GM18519 (cell line): ENCODE data around the gene ARHGAP30.
"Not testable (repeated sequence)": the region's sequence is repeated elsewhere in the genome, so short reads cannot be mapped to it uniquely, and the experiment has no call there.

ENCODE experiments used
- ATAC-seq: cut with Tn5 transposase; IDR thresholded peaks from one replicate; pipeline ENCODE4 v1.9.1; 2021; ENCODE audit warnings: mild to moderate bottlenecking, moderate library complexity; ENCODE audit not compliant: unreplicated experiment, low FRiP score

Gene ARHGAP30

DNA sequence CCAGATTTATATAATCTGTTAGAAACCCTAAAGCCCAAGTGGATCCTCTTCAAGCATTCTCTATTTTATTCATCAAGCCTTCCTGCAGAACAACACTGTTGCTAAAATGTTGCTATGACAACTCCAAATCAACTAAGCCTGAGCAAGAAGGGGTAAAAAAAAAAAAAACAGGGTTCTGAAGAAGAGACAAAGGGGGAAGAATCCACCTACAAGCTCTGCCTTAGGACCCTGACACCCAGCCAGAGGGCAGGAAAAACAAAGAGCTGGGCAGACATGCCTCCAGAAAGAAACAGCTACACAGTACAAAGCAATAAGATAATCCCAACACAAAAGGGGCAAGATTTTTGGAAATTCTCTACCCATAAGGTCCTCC lies 25.2 kb downstream of the ARHGAP30 start:
- no peak for ATAC-seq

DNA sequence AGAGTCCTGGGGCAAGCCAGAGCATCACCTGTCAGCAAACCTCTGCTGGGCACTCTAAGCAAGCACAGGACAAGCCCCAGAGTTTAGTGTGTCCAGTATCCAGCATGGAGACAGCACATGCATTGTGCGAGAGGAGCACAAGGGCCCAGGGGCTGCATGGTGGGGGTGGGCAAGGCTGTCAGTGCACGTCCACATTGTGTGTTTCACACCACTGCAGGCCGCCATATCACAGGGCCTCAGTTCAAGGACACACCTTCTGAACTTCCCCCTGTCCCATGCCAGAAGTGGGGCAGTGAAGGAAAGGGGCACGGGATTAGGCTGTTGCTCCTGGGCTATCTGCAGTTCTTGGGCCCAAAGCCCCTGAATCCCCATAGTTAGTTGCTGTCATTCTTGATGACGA lies 30.1 kb downstream of the ARHGAP30 start:
- ATAC-seq: no peak

DNA sequence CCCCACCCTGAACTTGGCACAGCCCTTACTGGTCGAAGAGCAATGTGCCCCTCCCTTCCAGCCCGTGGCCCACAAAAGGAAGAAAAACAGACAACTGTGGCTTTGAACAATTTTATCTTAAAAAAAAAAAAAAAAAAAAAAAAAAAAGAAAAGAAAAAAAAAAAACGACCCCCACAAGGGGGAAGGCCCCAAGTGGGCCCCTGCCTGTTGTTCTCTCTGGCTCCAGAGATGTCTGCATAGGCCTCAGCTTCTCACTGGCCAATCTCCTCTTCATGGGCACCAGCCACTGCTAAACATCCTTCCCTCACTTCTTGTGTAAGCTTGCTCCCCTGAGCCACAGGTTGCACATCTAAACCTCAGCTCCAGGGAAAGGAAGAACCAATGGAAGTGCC lies 30.5 kb downstream of the ARHGAP30 start:
- no peak for ATAC-seq

DNA sequence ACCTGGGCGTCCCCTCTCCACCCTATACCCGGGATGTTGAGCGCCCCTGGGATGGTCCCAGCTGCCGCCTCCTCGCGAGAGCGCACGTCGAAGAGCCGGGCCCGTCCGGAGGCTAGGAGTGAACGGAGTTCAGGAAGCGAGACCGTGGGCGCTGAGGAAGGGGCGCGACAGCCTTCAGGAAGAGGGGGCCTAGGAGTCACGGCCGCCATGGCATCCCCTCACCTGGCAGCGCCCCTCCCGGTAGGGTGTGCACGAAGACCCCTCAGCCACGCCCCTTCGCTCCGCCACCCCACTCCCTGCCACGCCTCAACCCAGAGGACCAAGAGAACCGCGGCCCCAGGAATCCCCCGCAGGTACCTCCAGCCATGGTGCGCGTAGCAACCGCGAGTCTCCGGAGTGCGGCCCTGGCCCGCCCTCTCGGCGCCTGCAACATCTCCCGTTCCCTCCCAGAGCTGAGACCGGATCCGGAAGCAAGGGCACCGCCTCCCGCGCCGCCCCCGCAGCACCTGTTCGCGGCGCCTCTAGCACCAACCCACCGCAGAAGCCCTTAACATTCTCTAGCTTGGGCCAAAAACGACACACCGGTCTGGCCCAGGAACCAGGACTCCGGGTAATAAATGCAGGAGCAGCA lies 31.1 kb downstream of the ARHGAP30 start, which contains the start of gene TSTD1:
Gene TSTD1 (minus strand): TSS at position 442 of the 631 bp plus-strand sequence. CDS start 75 bp downstream, at position 367.
- ATAC-seq: peak; percentile 55

DNA sequence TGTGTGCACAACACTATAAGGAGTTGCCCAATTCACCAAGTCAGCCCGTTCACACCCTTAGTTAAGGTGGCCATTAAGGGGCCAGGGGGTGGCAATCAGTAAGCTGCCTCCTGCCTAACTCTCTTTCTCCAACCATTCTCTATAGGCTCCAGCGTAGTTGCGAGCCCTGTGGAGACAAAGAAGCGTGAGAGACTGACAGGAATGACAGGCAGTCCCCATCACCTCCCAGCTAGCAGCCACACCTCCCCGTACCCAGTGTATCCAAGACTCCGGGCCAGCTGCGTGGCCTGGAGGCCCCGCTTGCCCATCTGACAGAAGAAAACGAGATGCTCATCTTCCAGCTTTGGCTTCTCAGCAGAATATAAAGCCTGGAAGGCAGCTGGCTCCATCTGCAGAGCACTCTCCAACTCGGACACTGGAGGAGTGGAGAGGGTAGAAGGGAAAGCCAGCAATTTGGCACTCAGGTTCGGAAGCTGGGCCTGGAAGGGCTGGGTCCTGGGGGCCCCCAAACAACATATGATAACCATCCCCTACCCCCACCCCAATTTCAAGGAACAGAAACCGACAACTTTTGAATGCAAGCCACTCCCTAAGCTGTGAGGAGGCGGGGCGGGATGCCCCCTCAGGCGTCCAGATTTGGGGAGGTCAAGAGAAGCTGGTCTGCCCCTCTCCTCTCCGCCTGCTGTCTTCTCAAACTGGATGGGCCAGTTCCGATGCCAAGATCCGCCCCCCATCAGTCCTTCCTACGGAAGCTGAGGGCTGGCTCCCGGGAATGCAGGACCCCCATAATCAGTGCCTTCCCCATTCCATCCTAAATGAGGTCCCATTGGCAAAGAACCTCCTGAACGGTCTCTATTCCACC lies 31.8 kb downstream of the ARHGAP30 start:
- no peak for ATAC-seq

DNA sequence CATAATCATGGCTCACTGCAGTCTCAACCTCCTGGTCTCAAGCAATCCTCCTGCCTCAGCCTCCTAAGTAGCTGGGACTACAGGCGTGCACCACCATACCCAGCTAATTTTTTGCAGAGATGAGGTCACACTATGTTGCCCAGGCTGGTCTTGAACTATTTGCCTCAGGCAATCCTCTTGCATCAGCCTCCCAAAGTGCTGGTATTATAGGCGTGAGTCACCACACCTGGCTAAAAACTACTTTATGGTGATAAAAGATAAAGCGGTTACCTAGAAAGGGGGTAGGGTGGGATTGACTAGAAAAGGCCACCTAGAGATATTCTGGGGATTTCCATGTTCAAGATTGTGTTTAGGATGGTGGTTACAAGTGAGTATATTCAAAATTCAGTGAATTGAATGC lies 35.9 kb downstream of the ARHGAP30 start:
- ATAC-seq: no peak

DNA sequence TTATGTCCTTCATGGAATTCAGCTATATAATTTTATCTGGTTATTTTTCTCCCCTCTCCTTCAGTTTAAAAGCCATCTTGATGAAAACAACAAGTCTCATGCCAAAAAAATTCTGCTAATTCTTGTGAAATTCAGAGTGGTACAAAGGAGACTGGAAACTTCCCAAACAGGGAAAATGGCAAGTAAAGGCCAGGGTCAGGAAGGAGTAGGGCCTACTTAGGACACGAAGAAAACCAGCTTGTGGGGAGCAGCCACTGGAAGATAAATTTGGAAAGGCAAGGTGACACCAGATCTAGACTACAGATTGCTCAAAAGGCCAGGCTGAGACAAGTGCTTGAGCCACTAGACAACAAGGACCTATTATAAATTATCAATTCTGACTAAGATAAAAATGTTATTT lies 37.3 kb downstream of the ARHGAP30 start:
- no peak for ATAC-seq

DNA sequence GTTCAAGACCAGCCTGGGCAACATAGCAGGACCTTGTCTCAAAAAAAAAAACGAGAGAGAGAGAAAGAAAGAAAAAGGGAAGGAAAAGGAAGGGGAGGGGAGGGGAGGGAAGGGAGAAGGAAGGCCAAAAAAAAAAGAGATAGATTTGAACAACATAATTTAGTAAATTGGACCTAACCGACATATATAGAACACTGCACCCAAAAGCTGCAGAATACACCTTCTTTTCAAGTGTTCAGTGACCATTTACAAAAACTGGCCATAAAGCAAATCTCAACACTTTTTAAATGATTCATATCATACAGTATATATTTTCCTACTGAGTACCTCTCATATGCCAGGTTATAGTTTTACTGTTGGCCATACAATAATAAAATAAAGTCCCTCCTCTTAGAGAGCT lies 37.8 kb downstream of the ARHGAP30 start:
- ATAC-seq: no peak

DNA sequence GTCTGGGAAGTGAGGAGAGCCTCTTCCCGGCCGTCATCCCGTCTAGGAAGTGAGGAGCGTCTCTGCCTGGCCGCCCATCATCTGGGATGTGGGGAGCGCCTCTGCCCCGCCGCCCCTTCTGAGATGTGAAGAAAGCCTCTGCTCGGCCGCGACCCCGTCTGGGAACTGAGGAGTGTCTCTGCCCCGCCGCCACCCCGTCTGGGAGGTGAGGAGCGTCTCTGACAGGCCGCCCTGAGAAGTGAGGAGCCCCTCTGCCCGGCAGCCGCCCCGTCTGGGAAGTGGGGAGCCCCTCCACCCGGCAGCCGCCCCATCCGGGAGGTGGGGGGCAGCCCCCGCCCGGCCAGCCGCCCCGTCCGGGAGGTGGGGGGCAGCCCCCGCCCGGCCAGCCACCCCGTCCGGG lies 40.2 kb downstream of the ARHGAP30 start:
- not testable (repeated sequence) for ATAC-seq

DNA sequence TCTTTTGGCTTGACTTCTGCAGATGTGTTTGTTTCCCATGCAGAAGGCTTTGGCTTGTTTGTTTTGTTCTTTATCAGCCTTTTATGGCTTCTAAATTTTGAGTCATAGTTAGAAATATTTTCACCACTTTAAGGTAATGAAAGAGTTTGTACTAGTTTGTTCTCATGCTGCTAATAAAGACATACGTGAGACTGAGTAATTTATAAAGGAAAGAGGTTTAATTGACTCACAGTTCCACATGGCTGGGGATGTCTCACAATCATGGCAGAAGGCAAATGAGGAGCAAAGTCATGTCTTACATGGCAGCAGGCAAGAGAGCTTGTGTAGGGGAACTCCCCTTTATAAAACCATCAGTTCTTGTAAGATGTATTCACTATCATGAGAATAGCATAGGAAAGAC lies 42.7 kb downstream of the ARHGAP30 start:
- not testable (repeated sequence) for ATAC-seq

DNA sequence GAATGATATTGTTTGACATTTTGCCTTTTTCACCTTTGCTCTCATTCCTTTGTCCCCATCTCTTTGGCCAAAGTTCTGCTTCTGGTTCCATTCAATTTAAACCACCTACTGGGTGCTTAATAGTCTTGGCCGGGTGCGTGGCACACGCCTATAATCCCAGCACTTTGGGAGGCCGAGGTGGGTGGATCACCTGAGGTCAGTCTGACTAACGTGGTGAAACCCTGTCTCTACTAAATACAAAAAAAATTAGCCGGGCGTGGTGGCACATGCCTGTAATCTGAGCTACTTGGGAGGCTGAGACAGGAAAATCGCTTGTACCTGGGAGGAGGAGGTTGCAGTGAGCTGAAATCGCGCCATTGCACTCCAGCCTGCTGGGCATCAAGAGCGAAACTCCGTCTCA lies 47.3 kb downstream of the ARHGAP30 start:
- not testable (repeated sequence) for ATAC-seq

DNA sequence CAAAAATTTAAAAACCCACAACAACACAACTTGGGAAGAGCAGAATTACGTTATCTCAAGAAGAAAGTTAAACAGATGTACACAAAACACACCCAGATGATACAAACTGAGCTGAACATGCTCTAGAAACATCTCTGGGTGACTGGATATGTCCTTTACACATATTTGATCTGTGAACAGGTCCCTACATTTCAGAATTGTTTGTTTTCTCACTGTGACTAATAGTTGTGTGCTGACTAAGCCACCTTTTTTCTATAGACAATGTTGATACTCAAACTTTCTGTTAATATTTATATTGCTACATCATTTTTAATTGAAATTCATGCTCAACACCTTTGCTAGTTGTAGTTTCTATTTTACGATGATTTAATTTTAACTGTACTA lies 47.7 kb downstream of the ARHGAP30 start:
- no peak for ATAC-seq

DNA sequence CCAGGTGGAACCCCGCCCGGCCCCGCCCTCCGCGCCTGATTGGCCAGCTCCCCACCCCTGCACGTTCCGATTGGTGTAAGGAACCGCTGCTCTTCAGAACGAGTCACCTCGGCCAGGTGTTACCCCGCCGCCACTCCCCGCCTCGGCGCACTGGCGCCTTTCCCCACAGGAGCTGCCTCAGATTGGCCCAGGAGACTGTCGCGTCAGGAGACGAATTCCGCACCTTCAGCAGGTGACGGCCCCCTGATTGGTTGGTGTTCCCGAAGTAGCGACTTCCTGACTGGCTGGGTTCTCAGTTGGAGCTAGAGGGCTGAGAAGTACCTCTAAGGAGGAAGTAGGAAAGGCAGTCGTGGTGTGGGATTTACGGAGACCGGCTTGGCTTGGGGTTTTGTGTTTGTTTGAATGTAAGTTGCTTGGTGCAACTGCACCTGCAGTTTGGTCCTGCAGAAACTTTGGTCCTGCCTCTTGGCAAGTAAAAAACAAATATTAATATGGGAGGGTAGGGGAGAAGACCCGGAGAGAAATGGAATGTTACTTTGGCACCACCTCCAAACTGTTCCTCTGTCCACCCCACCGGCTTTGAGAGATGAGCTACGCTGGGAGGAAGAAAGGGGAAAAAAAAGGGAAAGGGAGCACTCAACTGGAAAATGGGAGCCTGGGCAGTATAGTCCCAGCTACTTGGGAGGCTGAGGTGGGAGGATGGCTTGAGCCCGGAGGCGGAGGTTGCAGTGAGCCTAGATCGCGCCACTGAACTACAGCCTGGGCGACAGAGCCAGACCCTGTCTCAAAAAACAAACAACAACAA lies 48.3 kb downstream of the ARHGAP30 start:
- peak; percentile 68 for ATAC-seq

DNA sequence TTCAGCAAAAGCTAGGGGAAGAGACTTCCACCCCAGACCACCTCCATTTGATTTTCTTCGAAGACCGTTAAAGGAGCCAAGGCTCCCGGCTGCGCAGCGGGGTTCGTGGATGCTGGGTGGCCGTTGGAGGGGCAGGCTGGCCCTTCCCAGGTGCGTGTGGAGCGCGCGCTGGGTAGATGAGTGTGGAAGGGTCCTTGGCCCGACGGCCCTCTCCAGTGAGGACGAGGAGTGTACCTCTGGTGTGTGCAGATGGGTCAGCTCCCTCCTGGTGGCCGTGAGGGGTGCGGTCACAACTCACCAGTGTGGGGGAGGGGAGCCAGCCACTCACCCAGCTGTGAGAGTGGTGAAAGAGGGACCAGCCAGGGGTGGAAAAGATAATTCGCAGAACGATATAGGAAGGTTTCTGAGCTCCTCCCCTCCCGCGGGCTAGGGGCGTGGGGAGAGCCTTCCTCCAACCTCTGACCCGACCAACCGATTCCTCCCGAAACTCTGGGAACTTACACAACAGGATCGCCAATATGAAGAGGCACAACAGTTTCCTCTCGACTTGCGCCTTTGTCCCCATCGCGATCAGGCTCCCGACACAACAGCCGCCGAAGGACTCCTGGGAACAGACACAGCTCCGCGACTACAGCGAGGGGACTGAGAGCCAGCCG lies 49.1 kb downstream of the ARHGAP30 start, which contains the start of gene F11R:
Gene F11R (minus strand): TSS at position 644 of the 656 bp plus-strand sequence. CDS start 79 bp downstream, at position 565.
- ATAC-seq: no peak

DNA sequence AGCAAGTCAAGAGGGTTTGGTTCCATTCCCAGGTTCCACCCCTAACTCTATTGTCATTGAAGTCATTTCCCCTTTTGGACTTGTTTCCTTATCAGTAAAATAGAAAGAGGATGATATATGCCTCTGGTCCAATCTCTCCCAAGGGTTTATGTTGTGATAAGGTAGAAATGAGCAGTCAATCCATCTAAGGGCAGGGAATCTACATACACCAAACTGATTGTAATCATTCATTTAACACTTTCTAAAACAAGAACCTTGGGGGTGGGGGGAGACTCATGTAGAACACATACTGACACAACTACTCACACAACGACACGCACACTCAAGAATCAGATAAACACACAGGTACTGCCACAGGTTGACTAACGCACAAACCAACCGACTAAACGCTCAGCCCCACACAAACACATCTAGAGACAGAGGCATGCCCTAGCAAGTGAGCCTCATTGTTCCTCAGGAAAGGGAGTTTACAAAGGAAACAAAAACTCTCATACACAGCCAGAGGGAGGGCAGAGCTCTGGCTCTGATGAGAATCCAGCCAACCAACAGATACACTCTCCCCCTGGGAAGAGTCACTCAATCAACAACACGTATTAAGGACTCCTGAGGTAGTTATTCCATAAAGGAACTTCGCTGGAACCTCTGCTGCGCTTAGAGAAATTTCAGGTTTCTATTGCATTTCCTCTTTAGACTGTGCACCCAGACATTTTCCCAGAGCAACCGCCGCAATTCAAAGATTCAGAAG lies 49.8 kb downstream of the ARHGAP30 start:
- ATAC-seq: no peak

DNA sequence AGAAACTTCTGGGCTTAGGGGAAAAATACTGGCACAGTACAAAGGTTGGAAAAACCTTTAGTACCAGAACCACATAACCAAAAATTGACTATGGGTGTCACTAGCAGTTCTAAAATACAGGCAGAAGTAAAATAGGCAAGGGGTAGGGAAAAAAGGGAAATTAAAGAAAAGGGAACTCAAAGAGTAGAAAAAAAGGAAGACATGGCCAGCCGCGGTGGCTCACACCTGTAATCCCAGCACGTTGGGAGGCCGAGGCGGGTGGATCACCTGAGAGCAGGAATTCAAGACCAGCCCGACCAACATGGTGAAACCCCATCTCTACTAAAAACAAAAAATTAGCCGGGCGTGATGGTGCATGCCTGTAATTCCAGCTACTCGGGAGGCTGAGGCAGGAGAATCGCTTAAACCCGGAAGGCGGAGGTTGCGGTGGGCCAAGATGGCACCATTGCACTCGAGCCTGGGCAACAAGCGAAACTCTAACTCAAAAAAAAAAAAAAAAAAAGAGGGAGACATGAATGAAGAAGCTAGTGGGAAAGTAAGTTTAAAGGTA lies 50.5 kb downstream of the ARHGAP30 start:
- ATAC-seq: not testable (repeated sequence)

DNA sequence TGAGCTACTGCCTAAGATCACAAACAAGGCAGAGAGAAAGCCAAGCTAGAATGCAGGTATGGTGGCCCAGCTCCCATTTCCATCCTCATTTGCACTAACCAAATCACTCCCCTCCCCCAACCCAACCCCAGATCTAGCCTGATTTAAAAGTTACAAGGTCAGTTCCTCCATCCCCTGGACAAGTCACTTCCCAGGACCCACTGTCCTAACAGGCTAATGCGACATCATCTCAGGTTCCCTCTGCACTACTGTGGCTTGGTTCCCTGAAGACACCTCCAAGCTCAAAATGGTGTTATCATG lies 51.1 kb downstream of the ARHGAP30 start:
- ATAC-seq: no peak

DNA sequence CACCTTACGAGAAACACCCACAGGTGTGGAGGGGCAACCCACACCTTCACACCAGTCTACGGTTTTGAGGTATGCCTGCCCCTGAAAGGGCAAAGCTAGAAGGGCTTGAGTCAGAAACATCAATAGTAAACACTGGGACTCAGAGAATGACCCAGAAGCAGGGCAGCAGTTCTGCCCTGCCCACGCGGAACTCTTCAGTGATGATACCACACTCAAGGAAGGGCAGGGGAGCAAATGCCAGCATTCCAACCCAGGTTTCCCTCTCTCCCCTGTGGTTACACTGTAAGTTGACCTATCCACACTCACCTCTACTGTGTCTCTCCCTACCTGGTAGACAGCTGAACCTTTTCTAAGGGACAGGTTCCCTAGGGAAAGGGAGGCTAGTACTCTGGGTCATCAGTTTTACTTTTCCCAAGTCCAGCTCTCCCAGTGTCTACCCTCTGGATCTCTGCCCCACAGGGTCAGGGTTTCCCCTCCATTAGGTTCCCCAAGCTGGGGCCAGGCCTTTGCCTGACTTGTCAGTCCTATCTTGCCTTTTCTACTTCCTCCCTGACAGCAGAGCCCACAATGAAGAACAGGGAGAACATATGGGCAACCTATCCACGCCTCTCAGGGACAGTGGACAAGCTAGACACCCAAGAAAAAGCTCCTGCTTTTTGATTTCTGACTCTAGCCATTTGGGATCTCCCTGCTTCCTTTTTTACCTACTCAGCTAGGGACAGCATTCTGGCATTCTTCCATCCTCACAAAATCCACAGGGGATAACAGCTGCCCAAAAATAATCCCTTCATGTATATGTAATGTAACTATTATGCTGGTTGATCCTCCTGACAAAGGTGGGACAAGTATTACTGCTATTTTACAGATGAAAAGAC lies 51.7 kb downstream of the ARHGAP30 start:
- no peak for ATAC-seq

DNA sequence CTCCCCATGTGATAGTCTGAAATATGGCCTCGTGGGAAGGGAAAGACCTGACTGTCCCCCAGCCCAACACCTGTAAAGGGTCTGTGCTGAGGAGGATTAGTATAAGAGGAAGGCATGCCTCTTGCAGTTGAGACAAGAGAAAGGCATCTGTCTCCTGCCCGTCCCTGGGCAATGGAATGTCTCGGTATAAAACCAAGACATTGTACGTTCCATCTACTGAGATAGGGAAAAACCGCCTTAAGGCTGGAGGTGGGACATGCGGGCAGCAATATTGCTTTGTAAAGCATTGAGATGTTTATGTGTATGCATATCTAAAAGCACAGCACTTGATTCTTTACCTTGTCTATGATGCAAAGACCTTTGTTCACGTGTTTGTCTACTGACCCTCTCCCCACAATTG lies 52.5 kb downstream of the ARHGAP30 start:
- not testable (repeated sequence) for ATAC-seq
